GM18498 (cell line): ENCODE results near the gene CFC1.
"Not testable (repeated sequence)": the region's sequence is repeated elsewhere in the genome, so short reads cannot be mapped to it uniquely, and the experiment has no call there.

Experiments used
- ATAC-seq: cut with Tn5 transposase; IDR thresholded peaks from one replicate; pipeline ENCODE4 v1.9.1; 2021; ENCODE audit warnings: mild to moderate bottlenecking, moderate library complexity; ENCODE audit not compliant: unreplicated experiment

The CFC1 gene

DNA sequence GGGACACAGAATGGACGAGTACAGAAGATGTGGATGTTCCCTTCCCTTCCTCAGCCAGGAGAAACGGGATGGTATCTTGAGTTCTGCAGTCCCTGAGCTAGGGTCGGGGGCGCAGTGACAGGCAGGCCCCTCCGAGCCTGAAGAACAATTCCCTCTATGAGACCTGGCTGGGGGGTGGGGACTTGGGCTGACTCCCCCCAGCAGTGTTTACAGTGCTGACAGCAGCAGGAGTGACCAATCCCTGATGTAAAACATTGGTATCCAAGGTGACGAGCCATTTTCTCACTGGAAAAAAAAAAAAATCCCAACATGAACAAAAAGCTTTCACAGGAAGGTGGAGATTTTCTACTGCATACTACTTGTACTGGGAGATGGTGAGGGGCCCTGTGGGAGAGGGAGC, at the start of gene CFC1:
TSS of gene CFC1 (minus strand) at position 183 of the 400 bp plus-strand sequence. CDS start 288 bp downstream, outside the sequence.
- not testable (repeated sequence) for ATAC-seq

- ATAC-seq: not testable (repeated sequence)
These were observed 42.3 kb upstream of the CFC1 start for GRCh38 chr2:130641688-130642087.

GRCh38 chr2:130638973-130639372, 39.6 kb upstream of the CFC1 start:
- not testable (repeated sequence) for ATAC-seq

GRCh38 chr2:130628784-130629475, 29.6 kb upstream of the CFC1 start:
- ATAC-seq: not testable (repeated sequence)

- not testable (repeated sequence) for ATAC-seq
These were observed 11.8 kb upstream of the CFC1 start, which contains the start of gene POTEJ for GRCh38 chr2:130611140-130611539. Gene POTEJ, plus strand, starts transcription at chr2:130611440. Its CDS starts 93 bp downstream, at chr2:130611533.

GRCh38 chr2:130610486-130610885, 11.1 kb upstream of the CFC1 start:
- not testable (repeated sequence) for ATAC-seq

DNA sequence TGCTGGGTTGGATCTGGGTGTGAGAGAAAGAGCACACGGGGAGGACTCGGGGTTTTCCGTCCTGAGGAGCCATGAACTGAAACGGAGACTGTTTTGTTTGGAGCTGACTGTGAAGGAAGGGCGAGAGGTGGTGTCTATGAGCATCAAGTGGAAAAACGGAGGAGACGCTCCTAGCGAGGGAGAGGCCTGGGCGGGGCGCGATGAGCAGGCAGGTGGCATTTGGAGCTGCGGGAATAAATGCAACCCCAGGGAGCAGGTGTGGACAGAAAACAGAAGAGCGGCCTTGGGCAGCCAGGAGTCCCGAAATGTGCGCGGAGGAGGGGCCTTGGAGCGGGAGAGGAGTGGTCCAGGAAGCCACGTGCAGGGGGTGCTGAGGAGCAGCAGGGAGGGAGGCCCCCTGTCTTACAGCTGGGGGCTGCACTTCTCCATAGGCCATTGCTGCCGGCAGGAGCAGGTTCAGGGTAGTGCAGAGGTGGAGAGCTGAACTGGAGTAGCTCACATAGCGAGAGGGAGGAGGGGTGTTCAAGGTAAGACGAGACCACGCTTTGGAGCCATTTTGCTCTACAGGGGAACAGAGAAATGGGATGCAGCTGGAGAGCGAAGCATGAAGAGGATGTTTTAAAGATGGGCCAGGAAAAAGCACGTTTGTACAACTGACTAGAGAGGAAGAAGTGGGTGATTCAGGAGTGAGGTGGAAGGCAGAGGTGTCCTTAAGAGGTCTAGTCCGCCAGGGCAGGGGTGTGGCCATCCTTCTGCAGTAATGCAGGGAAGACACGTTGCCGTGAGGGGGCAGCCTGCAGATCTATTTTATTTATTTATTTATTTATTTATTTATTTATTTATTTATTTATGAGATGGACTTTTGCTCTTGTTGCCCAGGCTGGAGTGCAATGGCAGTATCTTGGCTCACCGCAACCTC, 9.9 kb upstream of the CFC1 start:
- ATAC-seq: not testable (repeated sequence)

DNA sequence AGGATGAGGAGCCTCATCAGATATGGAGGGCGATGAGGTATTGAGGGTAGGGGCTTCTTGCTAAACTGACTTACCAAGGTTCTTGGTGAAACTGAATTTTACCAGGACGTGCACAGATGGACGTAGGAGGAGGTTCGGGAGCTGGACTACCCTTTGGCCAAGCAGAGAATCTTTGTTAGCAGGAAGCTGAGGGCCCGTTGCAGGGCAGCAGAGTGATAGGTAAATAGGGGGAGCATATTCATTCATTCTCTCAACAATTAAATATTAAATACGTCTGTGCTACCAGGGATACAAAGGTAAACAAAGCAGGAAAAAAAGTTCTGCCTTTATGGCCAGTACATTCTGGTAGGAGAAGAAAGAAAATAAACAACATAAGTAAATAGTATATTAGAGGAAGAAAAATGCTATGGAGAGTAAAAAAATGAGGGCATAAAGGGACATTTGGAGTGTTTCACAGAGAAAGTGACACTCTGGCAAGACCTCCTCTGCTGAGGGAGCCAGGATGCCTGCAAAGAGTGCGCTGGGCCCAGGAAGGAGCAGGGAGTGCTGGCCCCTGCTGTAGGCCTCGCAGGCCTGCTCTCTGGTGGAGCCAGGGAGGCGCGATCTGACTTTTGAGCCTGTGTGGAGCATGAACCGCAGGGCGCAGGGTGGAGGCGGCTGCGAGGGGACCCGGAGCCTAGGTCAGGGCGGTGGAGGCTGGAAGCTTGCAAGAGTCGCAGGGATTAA, 9.1 kb upstream of the CFC1 start:
- not testable (repeated sequence) for ATAC-seq

DNA sequence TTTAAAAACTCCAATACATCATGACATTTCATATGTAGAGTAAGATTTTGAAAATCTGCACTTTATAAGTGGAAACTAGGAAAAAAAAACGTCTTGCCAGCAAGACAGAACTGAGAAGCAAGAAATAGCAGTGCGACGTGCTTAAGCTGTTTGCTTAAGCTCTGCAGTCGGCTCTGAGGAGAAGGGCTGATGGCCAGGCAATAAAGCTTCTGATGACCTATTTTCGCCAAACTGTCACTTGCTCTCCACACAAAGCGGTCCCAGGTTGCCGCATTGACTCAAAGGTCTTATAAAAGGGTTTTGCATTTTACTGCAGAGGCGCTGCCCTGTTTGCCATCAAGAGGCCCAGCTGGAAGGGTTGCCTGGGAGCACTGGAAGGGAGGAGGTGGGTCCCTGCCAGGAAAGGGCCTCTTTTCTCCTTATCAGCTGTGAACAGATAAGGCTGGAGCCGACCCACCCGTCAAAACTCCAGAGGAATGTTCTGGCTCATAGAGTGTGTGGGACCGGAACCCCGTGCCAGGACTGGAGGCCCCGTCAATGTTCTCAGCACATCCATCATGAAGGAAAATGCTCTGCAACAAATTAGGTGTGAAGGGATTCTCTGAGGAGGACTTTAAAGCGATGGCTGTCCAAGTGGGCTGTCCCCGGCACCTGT, 2.4 kb upstream of the CFC1 start:
- ATAC-seq: not testable (repeated sequence)

GRCh38 chr2:130599926-130600325, 551 bp upstream of the CFC1 start:
- ATAC-seq: not testable (repeated sequence)

- ATAC-seq: not testable (repeated sequence)
These were observed 912 bp downstream of the CFC1 start for GRCh38 chr2:130598463-130598862.

GRCh38 chr2:130597994-130598393, 1.4 kb downstream of the CFC1 start:
- not testable (repeated sequence) for ATAC-seq

DNA sequence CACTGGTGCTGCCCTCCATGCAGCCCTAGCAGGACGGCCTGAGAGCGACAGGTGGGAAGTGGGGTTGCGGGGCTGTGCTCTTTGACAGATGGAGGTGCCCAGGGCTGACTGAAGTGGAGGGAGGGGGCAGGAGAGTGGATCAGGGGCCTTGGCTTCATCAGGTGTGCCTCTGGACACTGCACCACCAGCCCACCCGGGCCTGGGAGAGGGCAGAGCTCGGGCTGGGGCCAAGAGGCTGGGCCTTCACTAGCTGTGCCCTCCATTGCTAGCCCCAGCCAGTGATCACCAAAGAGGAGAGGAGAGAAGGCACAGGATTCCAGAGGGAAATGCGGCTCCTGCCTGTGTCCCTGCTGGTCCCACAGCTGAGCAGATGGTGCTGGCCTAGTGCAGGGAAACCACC, 2.6 kb downstream of the CFC1 start:
- not testable (repeated sequence) for ATAC-seq

DNA sequence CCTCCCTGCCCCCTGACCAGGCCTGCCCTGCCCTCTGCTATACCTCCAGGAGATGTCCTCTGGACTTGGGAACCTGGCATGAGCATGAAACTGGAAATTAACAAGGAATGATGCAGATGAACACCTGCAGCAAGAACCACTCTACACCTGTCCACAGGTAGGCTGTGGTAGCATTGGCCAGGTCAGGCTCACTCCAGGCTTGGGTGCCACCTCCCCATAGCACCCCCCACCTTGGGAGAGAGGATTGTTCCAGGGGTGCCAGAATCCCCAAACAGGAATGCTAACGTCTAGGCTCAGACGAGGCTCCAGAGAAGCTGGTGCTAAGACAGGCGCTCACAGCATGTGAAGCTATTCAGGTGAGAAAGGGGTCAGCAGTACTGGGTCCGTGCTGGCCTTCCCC, 5.4 kb downstream of the CFC1 start:
- not testable (repeated sequence) for ATAC-seq

DNA sequence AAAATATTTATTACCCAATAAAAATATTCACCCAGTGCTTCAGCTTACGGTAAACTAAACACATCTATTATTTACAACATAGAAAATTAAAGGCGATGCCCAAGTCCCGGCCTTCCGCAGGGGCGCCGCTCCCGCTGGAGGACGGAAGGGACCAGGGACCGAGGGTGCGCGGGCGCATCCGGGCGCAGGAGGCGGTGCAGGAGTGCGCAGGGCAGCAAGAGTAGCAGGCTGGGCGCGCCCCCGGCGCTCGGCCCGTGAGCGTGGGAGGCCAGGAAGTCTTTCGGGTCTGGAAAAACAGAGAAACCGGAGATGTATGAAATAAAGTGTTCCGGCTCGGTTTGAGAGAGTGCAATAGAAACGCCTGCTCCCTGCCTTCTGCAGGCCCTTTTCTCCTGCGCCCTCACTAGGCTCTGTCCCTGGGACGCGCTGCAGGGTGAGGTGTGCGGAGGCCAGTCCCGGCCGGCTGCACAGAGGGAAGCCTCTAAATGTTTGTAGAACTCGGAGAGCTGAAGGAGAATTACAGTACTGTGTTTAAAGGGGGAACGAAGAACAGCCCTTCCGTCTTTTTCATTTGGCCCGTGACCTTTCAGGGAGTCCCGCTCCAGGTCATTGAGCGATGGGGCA, 6.5 kb downstream of the CFC1 start:
- ATAC-seq: not testable (repeated sequence)

DNA sequence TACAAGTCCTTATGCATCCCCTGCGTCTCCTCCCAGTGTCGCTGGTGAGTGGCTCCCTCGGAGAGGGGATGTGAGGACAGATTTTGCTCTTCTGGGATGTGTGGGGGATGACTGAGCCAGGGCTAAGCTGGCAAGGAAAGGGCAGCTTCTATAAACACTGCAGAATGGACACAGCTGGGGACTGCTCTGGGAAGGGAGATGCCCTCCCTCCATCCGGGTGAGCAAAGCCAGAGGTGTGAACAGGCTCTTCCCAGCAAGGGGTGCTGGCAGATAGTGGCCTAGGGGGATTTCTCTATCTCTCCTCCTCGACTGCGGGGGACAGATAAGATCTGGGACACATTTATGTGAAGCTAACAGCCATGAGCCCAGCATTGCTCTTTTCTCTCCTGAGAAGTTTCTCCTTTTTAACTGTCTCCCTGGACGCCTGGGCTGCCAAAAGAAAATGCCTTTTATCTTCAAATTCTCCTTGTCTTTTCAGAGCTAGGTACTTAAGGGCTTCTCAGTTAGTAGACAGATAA, 8.5 kb downstream of the CFC1 start:
- ATAC-seq: not testable (repeated sequence)

DNA sequence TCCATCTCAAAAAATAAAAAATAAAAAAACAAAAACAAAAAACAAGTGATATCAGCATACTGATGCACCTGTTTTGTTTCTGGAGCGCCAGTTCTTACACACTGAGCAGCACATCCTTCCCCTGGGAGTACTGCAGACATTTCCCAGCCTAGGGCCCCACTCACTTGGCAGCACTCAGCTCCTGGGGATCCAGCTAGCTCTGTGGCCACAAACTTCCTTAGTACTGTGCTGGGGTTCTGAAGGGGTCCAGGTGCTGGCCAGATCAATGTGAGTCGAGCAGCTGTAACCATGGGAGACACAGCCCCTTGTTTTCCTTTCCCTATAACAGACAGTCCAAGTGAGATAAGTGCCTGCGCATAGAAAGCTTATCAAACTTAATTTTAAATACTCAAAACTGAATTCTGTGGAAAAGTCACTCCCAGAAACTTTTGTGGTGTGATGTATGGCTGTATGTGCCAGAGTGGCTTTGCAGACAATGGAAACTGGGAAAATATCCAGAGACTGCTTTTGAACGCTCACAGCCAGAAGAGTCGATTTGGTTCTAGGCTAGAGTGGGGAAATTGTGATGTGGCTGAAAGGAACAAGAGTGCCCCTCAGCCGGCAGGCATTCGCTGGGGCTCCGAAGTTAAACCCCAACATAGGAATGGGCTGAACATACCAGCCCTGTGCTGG, 9.1 kb downstream of the CFC1 start:
- not testable (repeated sequence) for ATAC-seq

DNA sequence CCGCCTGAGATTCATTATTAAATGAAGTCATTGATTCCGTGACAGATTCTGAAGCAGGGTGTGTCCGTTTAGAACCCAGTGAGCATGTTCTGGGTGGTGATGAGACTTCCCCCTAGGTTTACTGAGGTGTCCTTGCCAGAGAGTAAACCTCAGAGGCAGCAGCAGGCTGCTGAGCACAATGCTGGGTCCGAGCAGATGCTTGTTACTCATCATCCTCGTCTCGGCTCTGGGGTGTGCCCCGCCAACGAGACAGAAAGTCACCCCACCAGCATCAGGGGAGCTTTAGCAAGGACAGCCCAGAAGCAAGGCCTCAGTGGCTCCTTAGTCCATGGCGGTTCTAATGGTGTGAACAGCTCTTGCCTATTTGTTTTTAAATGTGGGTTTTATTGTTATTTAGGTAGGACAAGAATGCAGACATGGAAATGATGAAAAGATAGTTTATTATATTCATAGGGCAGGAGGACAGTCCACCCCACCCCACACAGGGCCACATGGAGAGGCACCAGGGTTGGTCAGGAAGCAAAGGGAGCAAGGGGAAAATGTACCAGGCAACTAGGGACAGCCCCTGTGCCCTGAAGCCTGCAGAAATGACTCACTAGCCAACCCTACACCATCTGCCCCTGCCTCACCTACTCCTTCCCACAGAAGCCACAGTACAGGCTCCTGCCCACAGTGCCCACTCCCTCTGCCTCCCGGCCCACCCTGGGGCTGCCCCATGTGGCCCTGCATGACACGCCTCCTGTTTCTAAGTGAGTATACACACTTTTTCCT, 10.5 kb downstream of the CFC1 start:
- peak; percentile 71 for ATAC-seq
